ENCODE data around the gene SNRNP35. TPM values are rescaled to one million over a fixed set of nuclear protein-coding genes. Genes with fewer than 3 reads are reported as not detected.
"Not testable (repeated sequence)": the region's sequence is repeated elsewhere in the genome, so short reads cannot be mapped to it uniquely, and the experiment has no call there.

SNRNP35 gene
- total and polyA plus RNA-seq, 5 experiments from 2014 or later: 16.8 to 48.8 (median 27.0) TPM

- H3K4me1 Mint-ChIP-seq: peaks cover 12 to 51% (median 42%) of the 10 kb centered on the region in 4 donors
- POLR2A ChIA-PET: interaction anchor here (0.6 to 2.1 kb wide), 7 partner anchors 12 to 103 kb away, joined by 3 to 16 read pairs (median 4); partner anchors contain the start of genes SBNO1 and SNRNP35
- H3K4me3 Mint-ChIP-seq: peak within 1 kb of the TSS; percentile 91 to 98 (median 94)
- H3K27ac Mint-ChIP-seq: peak within 1 kb of the TSS; percentile 85 to 97 (median 92)
- H3K36me3 Mint-ChIP-seq: peaks cover 0 to 6% (median 0%) of the 10 kb centered on the region in 3 donors
- H3K27me3 Mint-ChIP-seq: no peaks in the 10 kb centered on the region
- DNase-seq (peak; percentile 82 to 93 (median 87)), ATAC-seq (peak; percentile 85 to 92)
- H3K9me3 Mint-ChIP-seq: no peaks in the 10 kb centered on the region
Observed at GRCh38 chr12:123436017-123436964, 21.6 kb upstream of the SNRNP35 start, which contains the start of gene RILPL2. Gene RILPL2, minus strand, starts transcription at chr12:123436684. Its CDS starts 264 bp downstream, at chr12:123436420.

GRCh38 chr12:123441523-123442164, 16.3 kb upstream of the SNRNP35 start:
- Mint-ChIP-seq H3K9me3 (no peaks in the 10 kb centered on the region), H3K4me1 (peaks cover 0 to 35% (median 4%) of the 10 kb centered on the region in 4 donors), H3K36me3 (no peaks in the 10 kb centered on the region), H3K27ac (no peak overlapping the region), H3K4me3 (no peak overlapping the region), H3K27me3 (no peaks in the 10 kb centered on the region)
- DNase-seq (no peak), ATAC-seq (no peak)
- POLR2A ChIA-PET: interaction anchor here (1.3 kb wide), 1 partner anchor 208 kb away, joined by 3 read pairs; the partner anchor contains the start of genes MPHOSPH9 and MTRFR

GRCh38 chr12:123442774-123443173, 15.2 kb upstream of the SNRNP35 start:
- H3K9me3 Mint-ChIP-seq: no peaks in the 10 kb centered on the region
- no peak for DNase-seq
- no peaks in the 10 kb centered on the region for H3K27me3 Mint-ChIP-seq
- H3K27ac Mint-ChIP-seq: peak overlapping the region in 1 of 10 donors; percentile 21
- H3K36me3 Mint-ChIP-seq: no peaks in the 10 kb centered on the region
- no peak for ATAC-seq
- peaks cover 0 to 27% (median 3%) of the 10 kb centered on the region in 4 donors for H3K4me1 Mint-ChIP-seq
- no peak overlapping the region for H3K4me3 Mint-ChIP-seq
- POLR2A ChIA-PET: interaction anchor here (0.6 kb wide), 1 partner anchor 80 kb away, joined by 4 read pairs; no protein-coding TSS in a partner anchor

- no peak for ATAC-seq
- Mint-ChIP-seq H3K4me3 (no peak overlapping the region), H3K27ac (peak overlapping the region in 1 of 10 donors; percentile 36), H3K36me3 (no peaks in the 10 kb centered on the region), H3K27me3 (no peaks in the 10 kb centered on the region), H3K9me3 (peaks cover 0 to 2% (median 0%) of the 10 kb centered on the region in 9 donors), H3K4me1 (peaks cover 2 to 40% (median 13%) of the 10 kb centered on the region in 4 donors)
- POLR2A ChIA-PET: interaction anchor here (1.0 kb wide), 1 partner anchor 14 kb away, joined by 5 read pairs; the partner anchor contains the start of gene SNRNP35
- no peak for DNase-seq
Observed at GRCh38 chr12:123444092-123445026, 13.6 kb upstream of the SNRNP35 start.

- DNase-seq: no peak
- Mint-ChIP-seq H3K4me1 (peaks cover 5 to 45% (median 14%) of the 10 kb centered on the region in 4 donors), H3K9me3 (peaks cover 0 to 2% (median 0%) of the 10 kb centered on the region in 9 donors), H3K27ac (peak overlapping the region in 8 of 10 donors; percentile 3 to 76 (median 36)), H3K36me3 (no peaks in the 10 kb centered on the region), H3K27me3 (no peaks in the 10 kb centered on the region), H3K4me3 (peak overlapping the region in 3 of 10 donors; percentile 29 to 34 (median 33))
- POLR2A ChIA-PET: no interaction called here
- ATAC-seq: no peak
Observed at GRCh38 chr12:123445388-123446332, 12.3 kb upstream of the SNRNP35 start.

- POLR2A ChIA-PET: interaction anchor here (0.7 kb wide), 1 partner anchor 403 kb away, joined by 3 read pairs; no protein-coding TSS in a partner anchor
- H3K36me3 Mint-ChIP-seq: no peaks in the 10 kb centered on the region
- H3K27ac Mint-ChIP-seq: peak overlapping the region in 5 of 10 donors; percentile 8 to 76 (median 36)
- H3K4me1 Mint-ChIP-seq: peaks cover 5 to 45% (median 14%) of the 10 kb centered on the region in 4 donors
- DNase-seq: no peak
- no peaks in the 10 kb centered on the region for H3K27me3 Mint-ChIP-seq
- no peak for ATAC-seq
- H3K4me3 Mint-ChIP-seq: peak overlapping the region in 2 of 10 donors; percentile 18 to 53
- peaks cover 0 to 2% (median 0%) of the 10 kb centered on the region in 9 donors for H3K9me3 Mint-ChIP-seq
Observed at GRCh38 chr12:123446333-123446713, 11.6 kb upstream of the SNRNP35 start.

- H3K4me1 Mint-ChIP-seq: peaks cover 5 to 35% (median 14%) of the 10 kb centered on the region in 4 donors
- peak overlapping the region in 9 of 10 donors; percentile 43 to 66 (median 58) for H3K4me3 Mint-ChIP-seq
- POLR2A ChIA-PET: interaction anchor here (0.9 to 3.5 kb wide), 7 partner anchors 10 to 84 kb away, joined by 3 to 55 read pairs (median 9); partner anchors contain the start of genes RILPL2 and SNRNP35
- no peaks in the 10 kb centered on the region for H3K36me3 Mint-ChIP-seq
- peaks cover 0 to 2% (median 0%) of the 10 kb centered on the region in 9 donors for H3K9me3 Mint-ChIP-seq
- no peaks in the 10 kb centered on the region for H3K27me3 Mint-ChIP-seq
- ATAC-seq: no peak
- peak overlapping the region in 9 of 10 donors; percentile 71 to 91 (median 82) for H3K27ac Mint-ChIP-seq
- DNase-seq: no peak
Observed at GRCh38 chr12:123449249-123449733, 8.6 kb upstream of the SNRNP35 start.

GRCh38 chr12:123449856-123450255, 8.1 kb upstream of the SNRNP35 start:
- peaks cover 5 to 32% (median 14%) of the 10 kb centered on the region in 4 donors for H3K4me1 Mint-ChIP-seq
- POLR2A ChIA-PET: interaction anchor here (1.4 to 3.5 kb wide), 2 partner anchors 9 to 61 kb away, joined by 3 to 55 read pairs; partner anchors contain the start of gene SNRNP35
- peak overlapping the region in 3 of 10 donors; percentile 45 to 63 (median 53) for H3K4me3 Mint-ChIP-seq
- DNase-seq (no peak), ATAC-seq (no peak)
- no peaks in the 10 kb centered on the region for H3K27me3 Mint-ChIP-seq
- H3K36me3 Mint-ChIP-seq: no peaks in the 10 kb centered on the region
- peak overlapping the region in 9 of 10 donors; percentile 71 to 91 (median 82) for H3K27ac Mint-ChIP-seq
- peaks cover 0 to 2% (median 0%) of the 10 kb centered on the region in 9 donors for H3K9me3 Mint-ChIP-seq

- POLR2A ChIA-PET: interaction anchor here (3.5 kb wide), 1 partner anchor 8 kb away, joined by 55 read pairs; the partner anchor contains the start of gene SNRNP35
- DNase-seq (peak in 2 of 10 donors; percentile 31 to 35), ATAC-seq (no peak)
- no peak overlapping the region for H3K4me3 Mint-ChIP-seq
- no peaks in the 10 kb centered on the region for H3K27me3 Mint-ChIP-seq
- H3K9me3 Mint-ChIP-seq: peaks cover 0 to 2% (median 0%) of the 10 kb centered on the region in 9 donors
- H3K27ac Mint-ChIP-seq: peak overlapping the region in 3 of 10 donors; percentile 1 to 78 (median 49)
- H3K4me1 Mint-ChIP-seq: peaks cover 5 to 28% (median 14%) of the 10 kb centered on the region in 4 donors
- H3K36me3 Mint-ChIP-seq: no peaks in the 10 kb centered on the region
Observed at GRCh38 chr12:123450636-123451035, 7.3 kb upstream of the SNRNP35 start.

- Mint-ChIP-seq H3K4me3 (peak overlapping the region in 1 of 10 donors; percentile 68), H3K4me1 (peaks cover 5 to 19% (median 12%) of the 10 kb centered on the region in 4 donors), H3K27ac (peak overlapping the region in 3 of 10 donors; percentile 6 to 84 (median 48))
- peak in 2 of 10 donors; percentile 33 to 41 for DNase-seq
- H3K27me3 Mint-ChIP-seq, H3K9me3 Mint-ChIP-seq, H3K36me3 Mint-ChIP-seq: not testable (repeated sequence)
- ATAC-seq: peak in 1 of 2 donors; percentile 4
- POLR2A ChIA-PET: interaction anchor here (0.5 to 1.1 kb wide), 5 partner anchors 21 to 677 kb away, joined by 4 to 6 read pairs (median 4); no protein-coding TSS in a partner anchor
Observed at GRCh38 chr12:123452276-123452550, 5.7 kb upstream of the SNRNP35 start.

All from naive thymus-derived CD8-positive, alpha-beta T cell (primary cell).